Colonic mucosa (tissue), 4 donors: ENCODE results near the gene TMEM114. TPM values are rescaled to one million over a fixed set of nuclear protein-coding genes. Genes with fewer than 3 reads are reported as not detected.

ENCODE experiments used
- DNase-seq: peaks from one replicate; pipeline ENCODE4 v3.0.0-alpha.2; 2020
- H3K27ac ChIP-seq: fragments of 200-600 bp; one replicate; pipeline ENCODE4 v1.8.0; 2021
- H3K27me3 ChIP-seq: fragments of 200-600 bp; one replicate; pipeline ENCODE4 v1.8.0; 2021
- H3K36me3 ChIP-seq: fragments of 200-600 bp; one replicate; pipeline ENCODE4 v1.8.0; 2021
- H3K4me1 ChIP-seq: fragments of 200-600 bp; one replicate; pipeline ENCODE4 v1.8.0; 2021; ENCODE audit warnings: mild to moderate bottlenecking
- H3K4me3 ChIP-seq: fragments of 200-600 bp; one replicate; pipeline ENCODE4 v1.8.0; 2021
- H3K9ac ChIP-seq, 2 donors: one replicate each; pipeline ENCODE4 v1.7.0; 2013; ENCODE audit warnings: control low read depth in 2 of 2, low read depth in 2 of 2, low read length in 2 of 2
- H3K9me3 ChIP-seq: fragments of 200-600 bp; one replicate; pipeline ENCODE4 v1.8.0; 2021
- intact Hi-C: fragments of 100-400 bp; cut with DNase I; formaldehyde crosslinking; loops from one replicate; pipeline ENCODE4 v1.14.1; 2022
- total RNA-seq, 2 donors: library from RNA; stranded (reverse); fragmentation: NEBNext Ultra II Directional in 1 of 2; extraction: Animal tissue kit (Norgen Biotek cat#: 25700) in 1 of 2; gene quantifications; one replicate each; pipeline ENCODE4 v1.2.1, GENCODE V29; 2021
- TF ChIP-seq, protein P1 (sequence below): fragments of 200-600 bp; IDR thresholded peaks from one replicate; pipeline ENCODE4 v1.8.0; 2022; ENCODE audit warnings: antibody characterized with exemption, mild to moderate bottlenecking
- donor health status: healthy.
- donor health status: DM: no; HTN: no; CAD: no.
- donor health status: DM: no; HTN: no; CAD: no.

The TMEM114 gene
- total RNA-seq, 2 donors from 2014 or later: not detected

DNA sequence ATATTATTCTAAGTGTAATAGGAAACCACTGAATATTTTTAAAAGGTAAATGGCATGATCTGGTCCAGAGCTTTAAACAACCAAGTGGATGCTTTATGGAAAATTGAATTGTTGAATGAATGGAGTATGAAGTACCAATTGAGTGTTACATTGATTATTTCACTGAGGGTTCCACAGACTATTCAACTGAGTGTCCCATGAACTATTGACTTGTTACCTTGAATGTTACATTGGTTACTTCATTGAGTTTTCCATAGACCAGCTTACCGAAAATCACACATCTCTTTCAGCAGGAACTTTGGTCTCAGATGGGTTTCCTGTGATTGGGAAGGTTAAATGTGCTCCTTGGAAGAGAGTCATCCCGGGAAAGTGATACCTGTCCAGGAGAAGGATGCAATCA, 56.8 kb downstream of the TMEM114 start:
- Histone ChIP-seq H3K4me1 (no peaks in the 10 kb centered on the region), H3K9ac (no peak overlapping the region), H3K9me3 (no peaks in the 10 kb centered on the region), H3K36me3 (no peaks in the 10 kb centered on the region), H3K4me3 (no peak overlapping the region), H3K27me3 (no peaks in the 10 kb centered on the region), H3K27ac (no peak overlapping the region)
- TF ChIP-seq, protein P1, sequence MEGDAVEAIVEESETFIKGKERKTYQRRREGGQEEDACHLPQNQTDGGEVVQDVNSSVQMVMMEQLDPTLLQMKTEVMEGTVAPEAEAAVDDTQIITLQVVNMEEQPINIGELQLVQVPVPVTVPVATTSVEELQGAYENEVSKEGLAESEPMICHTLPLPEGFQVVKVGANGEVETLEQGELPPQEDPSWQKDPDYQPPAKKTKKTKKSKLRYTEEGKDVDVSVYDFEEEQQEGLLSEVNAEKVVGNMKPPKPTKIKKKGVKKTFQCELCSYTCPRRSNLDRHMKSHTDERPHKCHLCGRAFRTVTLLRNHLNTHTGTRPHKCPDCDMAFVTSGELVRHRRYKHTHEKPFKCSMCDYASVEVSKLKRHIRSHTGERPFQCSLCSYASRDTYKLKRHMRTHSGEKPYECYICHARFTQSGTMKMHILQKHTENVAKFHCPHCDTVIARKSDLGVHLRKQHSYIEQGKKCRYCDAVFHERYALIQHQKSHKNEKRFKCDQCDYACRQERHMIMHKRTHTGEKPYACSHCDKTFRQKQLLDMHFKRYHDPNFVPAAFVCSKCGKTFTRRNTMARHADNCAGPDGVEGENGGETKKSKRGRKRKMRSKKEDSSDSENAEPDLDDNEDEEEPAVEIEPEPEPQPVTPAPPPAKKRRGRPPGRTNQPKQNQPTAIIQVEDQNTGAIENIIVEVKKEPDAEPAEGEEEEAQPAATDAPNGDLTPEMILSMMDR: no peak
- intact Hi-C loops: no loop called here
- DNase-seq: no peak

DNA sequence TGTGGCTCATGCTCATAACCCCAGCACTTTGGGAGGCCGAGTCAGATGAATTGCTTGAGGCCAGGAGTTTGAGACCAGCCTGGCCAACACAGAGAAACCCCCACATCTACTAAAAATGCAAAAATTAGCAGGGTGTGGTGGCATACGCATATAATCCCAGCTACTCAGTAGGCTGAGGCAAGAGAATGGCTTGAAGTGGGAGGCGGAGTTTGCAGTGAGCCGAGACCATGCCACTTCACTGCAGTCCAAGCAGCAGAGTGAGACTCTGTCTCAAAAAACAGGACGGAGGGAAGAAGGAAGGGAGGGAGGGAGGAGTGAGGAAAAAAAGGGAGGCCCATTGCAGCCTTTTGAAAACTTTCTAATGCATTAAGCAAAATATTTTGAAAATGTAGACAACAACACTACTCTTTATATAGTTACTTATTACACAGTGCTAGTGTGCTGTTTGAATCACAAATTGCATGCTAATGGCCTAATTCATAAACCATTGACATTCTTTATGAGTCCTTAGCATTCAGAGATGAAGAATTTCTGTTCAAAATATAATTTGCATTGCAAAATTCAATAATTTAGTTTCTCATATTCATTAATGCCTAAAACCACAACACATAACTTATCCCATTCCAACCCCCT, 59.4 kb downstream of the TMEM114 start:
- DNase-seq: no peak
- H3K27ac ChIP-seq: no peak overlapping the region
- intact Hi-C loops: no loop called here
- no peak overlapping the region for H3K4me3 ChIP-seq
- no peaks in the 10 kb centered on the region for H3K4me1 ChIP-seq
- no peak overlapping the region for H3K9ac ChIP-seq
- H3K27me3 ChIP-seq: no peaks in the 10 kb centered on the region
- TF ChIP-seq, protein P1: no peak
- H3K36me3 ChIP-seq: no peaks in the 10 kb centered on the region
- no peaks in the 10 kb centered on the region for H3K9me3 ChIP-seq

DNA sequence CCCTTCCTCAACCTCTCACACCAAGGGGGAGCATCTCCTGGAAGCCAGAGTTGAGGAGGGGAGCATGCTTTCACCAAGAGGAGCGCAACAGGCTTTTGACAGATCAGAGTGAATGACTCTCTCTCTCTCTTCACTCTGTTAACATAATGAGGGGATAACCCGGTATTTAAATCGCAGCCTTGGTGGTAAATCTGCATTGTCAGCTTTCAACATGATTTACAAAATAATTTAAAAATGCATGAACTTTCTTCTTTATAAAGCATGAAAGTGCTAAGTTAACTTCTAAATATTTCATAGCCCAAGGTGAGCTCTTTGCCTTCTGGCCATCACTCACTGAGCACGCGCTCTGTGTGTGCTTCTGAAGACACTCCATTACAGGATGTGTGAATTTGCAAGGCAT, 61.8 kb downstream of the TMEM114 start:
- intact Hi-C loops: no loop called here
- H3K4me1 ChIP-seq: no peaks in the 10 kb centered on the region
- H3K9me3 ChIP-seq: no peaks in the 10 kb centered on the region
- no peak overlapping the region for H3K9ac ChIP-seq
- H3K27me3 ChIP-seq: no peaks in the 10 kb centered on the region
- no peaks in the 10 kb centered on the region for H3K36me3 ChIP-seq
- no peak overlapping the region for H3K27ac ChIP-seq
- TF ChIP-seq, protein P1: no peak
- H3K4me3 ChIP-seq: no peak overlapping the region
- no peak for DNase-seq

DNA sequence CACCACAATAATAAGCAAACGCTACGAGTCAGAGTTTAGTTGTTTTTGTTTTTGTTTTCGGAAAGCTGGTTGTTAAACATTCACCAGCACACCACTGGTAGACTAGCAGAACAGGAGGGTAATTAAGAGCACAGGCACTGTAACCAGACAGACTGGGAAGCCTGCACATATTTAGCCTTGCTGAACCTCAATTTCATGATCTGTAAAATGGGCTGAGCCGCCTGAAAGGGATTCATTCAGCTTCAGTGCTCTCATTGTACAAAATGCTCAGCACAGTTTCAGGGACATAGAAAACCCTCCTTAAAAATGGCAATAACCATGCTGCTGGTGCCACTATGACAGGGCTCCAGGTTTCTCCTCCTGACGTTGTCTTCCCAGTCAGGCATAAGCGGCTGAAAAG, 66.4 kb downstream of the TMEM114 start:
- TF ChIP-seq, protein P1: no peak

DNA sequence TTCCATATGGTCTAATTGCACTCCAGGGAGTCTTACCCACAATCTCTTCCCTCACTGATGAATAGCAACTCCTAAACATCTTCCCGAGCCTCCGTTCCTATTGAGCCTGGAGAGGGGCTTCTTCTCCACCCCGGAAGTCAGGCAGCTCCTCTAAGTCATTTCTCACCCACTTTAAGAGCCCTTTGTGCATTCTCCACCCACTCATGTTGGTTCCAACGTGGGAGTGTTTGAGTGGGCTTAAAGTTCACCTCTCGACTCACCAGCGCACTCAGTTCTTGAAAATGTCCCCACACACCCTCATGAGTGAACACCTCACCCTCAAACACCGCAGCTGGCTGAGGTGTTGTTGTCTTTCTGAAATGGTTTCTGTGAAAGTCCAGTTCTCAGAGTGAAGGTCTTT, 67.6 kb downstream of the TMEM114 start:
- TF ChIP-seq, protein P1: no peak
- H3K4me1 ChIP-seq: no peaks in the 10 kb centered on the region
- H3K27me3 ChIP-seq: no peaks in the 10 kb centered on the region
- H3K9ac ChIP-seq: no peak overlapping the region
- no peaks in the 10 kb centered on the region for H3K36me3 ChIP-seq
- H3K27ac ChIP-seq: no peak overlapping the region
- H3K9me3 ChIP-seq: no peaks in the 10 kb centered on the region
- DNase-seq: no peak
- intact Hi-C loops: no loop called here
- H3K4me3 ChIP-seq: no peak overlapping the region

More for the DNA sequence above, 66.4 kb downstream of the TMEM114 start:
- Histone ChIP-seq H3K27me3 (no peaks in the 10 kb centered on the region), H3K9ac (no peak overlapping the region), H3K9me3 (no peaks in the 10 kb centered on the region), H3K36me3 (no peaks in the 10 kb centered on the region), H3K4me1 (no peaks in the 10 kb centered on the region), H3K4me3 (no peak overlapping the region), H3K27ac (no peak overlapping the region)
- intact Hi-C loops: no loop called here
- DNase-seq: no peak
